ENCODE measurements around the gene ACSBG1. TPM values are rescaled to one million over a fixed set of nuclear protein-coding genes. Genes with fewer than 3 reads are reported as not detected.

Gene ACSBG1
- polyA plus RNA-seq, 1 donor (not counting 4 experiments of a cell fraction or from before 2014, with no cell fraction given): 0.01 TPM

DNA sequence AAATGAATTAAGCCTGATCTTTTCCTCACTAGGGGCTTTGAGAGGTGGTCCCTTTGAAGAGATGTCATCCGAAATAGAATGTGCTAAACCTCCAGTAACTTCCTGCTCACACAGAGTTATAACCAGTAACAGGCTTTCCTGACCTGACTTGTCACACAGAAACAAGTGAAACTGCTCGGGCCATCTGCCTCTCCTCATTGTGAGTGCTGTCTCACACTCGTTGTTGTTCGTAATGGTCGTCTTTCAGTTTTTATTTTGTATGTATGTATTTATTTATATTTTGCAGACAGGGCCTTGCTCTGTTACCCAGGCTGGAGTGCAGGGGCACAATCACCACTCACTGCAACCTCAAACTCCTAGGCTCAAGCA, 24.0 kb downstream of the ACSBG1 start:
- DNase-seq (ENCODE audit: low read depth, low spot score): no peak
- peaks cover 8% of the 10 kb centered on the region for H3K27me3 ChIP-seq (ENCODE audit: control insufficient read depth, extremely low read depth, insufficient read depth, low read length)
- no peak overlapping the region for H3K4me2 ChIP-seq (ENCODE audit: control insufficient read depth, extremely low read depth, insufficient read depth, low read depth, low read length)

DNA sequence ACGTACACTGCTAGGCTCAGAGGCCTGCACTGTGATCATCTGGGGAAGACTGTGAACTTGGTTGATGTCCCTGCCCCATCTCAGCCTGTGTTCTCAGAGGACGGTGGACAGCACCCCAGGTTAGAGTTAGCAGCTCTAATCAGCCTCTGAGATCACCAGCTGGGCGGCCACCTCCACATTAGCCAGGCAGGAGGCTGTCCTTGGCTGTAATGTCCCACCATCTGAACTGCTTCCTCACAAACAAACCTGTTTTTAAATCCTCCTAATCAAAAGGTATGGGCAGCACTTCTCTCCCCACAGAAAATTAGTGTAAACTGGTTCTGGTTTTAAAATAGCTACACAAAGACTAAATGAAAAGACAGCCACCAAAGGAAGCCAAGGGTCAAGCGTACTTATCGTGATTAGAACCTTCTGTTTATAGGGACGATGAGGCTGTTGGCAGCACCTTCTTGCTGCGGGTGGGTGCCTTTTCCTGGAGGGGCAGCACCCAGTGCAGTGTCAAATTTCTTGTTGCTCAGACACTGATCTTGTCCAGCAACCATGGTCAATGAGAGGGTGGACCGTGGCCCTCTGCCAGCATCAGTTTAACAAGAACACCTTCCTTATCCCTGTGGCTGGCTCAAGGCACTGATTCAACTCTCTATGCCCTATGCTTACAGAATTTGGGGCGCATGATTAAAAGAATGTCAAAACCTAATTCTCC, 24.6 kb downstream of the ACSBG1 start:
- Histone ChIP-seq H3K79me2 (ENCODE audit: control insufficient read depth, insufficient read depth, low read length) (no peaks in the 10 kb centered on the region), H3K9me1 (ENCODE audit: control insufficient read depth, extremely low read depth, insufficient read depth, low read length) (no peaks in the 10 kb centered on the region), H3K4me3 (ENCODE audit: control insufficient read depth in 2 of 3, extremely low read depth in 1 of 3, insufficient read depth in 2 of 3, low read depth in 1 of 3, low read length in 3 of 3) (no peak overlapping the region), H3K4me1 (ENCODE audit: control insufficient read depth, extremely low read depth, insufficient read depth, low read length) (peaks cover 29% of the 10 kb centered on the region), H4K20me1 (ENCODE audit: control insufficient read depth, extremely low read depth, insufficient read depth, low read length) (no peaks in the 10 kb centered on the region), H3K27me3 (ENCODE audit: control insufficient read depth, extremely low read depth, insufficient read depth, low read length) (peaks cover 8% of the 10 kb centered on the region), H2AFZ (ENCODE audit: control insufficient read depth, low read length) (peak overlapping the region; percentile 93), H3K36me3 (ENCODE audit: control insufficient read depth in 2 of 2, extremely low read depth in 1 of 2, insufficient read depth in 2 of 2, low read length in 2 of 2) (no peaks in the 10 kb centered on the region), H3K27ac (ENCODE audit: control insufficient read depth, insufficient read depth, low read length) (no peak overlapping the region), H3K9ac (ENCODE audit: control insufficient read depth, extremely low read depth, insufficient read depth, low read length) (no peak overlapping the region), H3K9me3 (ENCODE audit: control insufficient read depth, low read depth, low read length) (no peaks in the 10 kb centered on the region), H3K4me2 (ENCODE audit: control insufficient read depth, extremely low read depth, insufficient read depth, low read depth, low read length) (peak overlapping the region; percentile 35)
- TF ChIP-seq EZH2 (IDR thresholded peaks at IDR 0.05; ENCODE audit: low read length): no peak
- TF ChIP-seq, protein P1, sequence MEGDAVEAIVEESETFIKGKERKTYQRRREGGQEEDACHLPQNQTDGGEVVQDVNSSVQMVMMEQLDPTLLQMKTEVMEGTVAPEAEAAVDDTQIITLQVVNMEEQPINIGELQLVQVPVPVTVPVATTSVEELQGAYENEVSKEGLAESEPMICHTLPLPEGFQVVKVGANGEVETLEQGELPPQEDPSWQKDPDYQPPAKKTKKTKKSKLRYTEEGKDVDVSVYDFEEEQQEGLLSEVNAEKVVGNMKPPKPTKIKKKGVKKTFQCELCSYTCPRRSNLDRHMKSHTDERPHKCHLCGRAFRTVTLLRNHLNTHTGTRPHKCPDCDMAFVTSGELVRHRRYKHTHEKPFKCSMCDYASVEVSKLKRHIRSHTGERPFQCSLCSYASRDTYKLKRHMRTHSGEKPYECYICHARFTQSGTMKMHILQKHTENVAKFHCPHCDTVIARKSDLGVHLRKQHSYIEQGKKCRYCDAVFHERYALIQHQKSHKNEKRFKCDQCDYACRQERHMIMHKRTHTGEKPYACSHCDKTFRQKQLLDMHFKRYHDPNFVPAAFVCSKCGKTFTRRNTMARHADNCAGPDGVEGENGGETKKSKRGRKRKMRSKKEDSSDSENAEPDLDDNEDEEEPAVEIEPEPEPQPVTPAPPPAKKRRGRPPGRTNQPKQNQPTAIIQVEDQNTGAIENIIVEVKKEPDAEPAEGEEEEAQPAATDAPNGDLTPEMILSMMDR (optimal IDR thresholded peaks at IDR 0.05 in 1 of 3, IDR thresholded peaks at IDR 0.05 in 1 of 3, conservative IDR thresholded peaks at IDR 0.05 in 1 of 3; ENCODE audit: extremely low read depth in 1 of 3, insufficient read depth in 2 of 3, low read length in 3 of 3): no peak
- DNase-seq (ENCODE audit: low read depth, low spot score): no peak
- dilution Hi-C loops (cut with MboI; ENCODE audit: extremely low pct_ligation_motif_present, low sequenced_read_pairs): no loop called here
- peak; percentile 71 for FAIRE-seq

More for the DNA sequence above, 24.0 kb downstream of the ACSBG1 start:
- no peaks in the 10 kb centered on the region for H3K9me1 ChIP-seq (ENCODE audit: control insufficient read depth, extremely low read depth, insufficient read depth, low read length)
- H3K9ac ChIP-seq (ENCODE audit: control insufficient read depth, extremely low read depth, insufficient read depth, low read length): no peak overlapping the region
- TF ChIP-seq EZH2 (IDR thresholded peaks at IDR 0.05; ENCODE audit: low read length): no peak
- TF ChIP-seq, protein P1 (optimal IDR thresholded peaks at IDR 0.05 in 1 of 3, IDR thresholded peaks at IDR 0.05 in 1 of 3, conservative IDR thresholded peaks at IDR 0.05 in 1 of 3; ENCODE audit: extremely low read depth in 1 of 3, insufficient read depth in 2 of 3, low read length in 3 of 3): no peak
- H3K79me2 ChIP-seq (ENCODE audit: control insufficient read depth, insufficient read depth, low read length): no peaks in the 10 kb centered on the region
- peaks cover 29% of the 10 kb centered on the region for H3K4me1 ChIP-seq (ENCODE audit: control insufficient read depth, extremely low read depth, insufficient read depth, low read length)
- H2AFZ ChIP-seq (ENCODE audit: control insufficient read depth, low read length): no peak overlapping the region
- dilution Hi-C loops (cut with MboI; ENCODE audit: extremely low pct_ligation_motif_present, low sequenced_read_pairs): no loop called here
- peak; percentile 26 for FAIRE-seq
- no peak overlapping the region for H3K4me3 ChIP-seq (ENCODE audit: control insufficient read depth in 2 of 3, extremely low read depth in 1 of 3, insufficient read depth in 2 of 3, low read depth in 1 of 3, low read length in 3 of 3)
- H4K20me1 ChIP-seq (ENCODE audit: control insufficient read depth, extremely low read depth, insufficient read depth, low read length): no peaks in the 10 kb centered on the region
- H3K36me3 ChIP-seq (ENCODE audit: control insufficient read depth in 2 of 2, extremely low read depth in 1 of 2, insufficient read depth in 2 of 2, low read length in 2 of 2): no peaks in the 10 kb centered on the region
- no peak overlapping the region for H3K27ac ChIP-seq (ENCODE audit: control insufficient read depth, insufficient read depth, low read length)
- no peaks in the 10 kb centered on the region for H3K9me3 ChIP-seq (ENCODE audit: control insufficient read depth, low read depth, low read length)

Measured in keratinocyte (primary cell).